HG02884 (cell line): ENCODE data around the gene LEAP2.
"Not testable (repeated sequence)": the region's sequence is repeated elsewhere in the genome, so short reads cannot be mapped to it uniquely, and the experiment has no call there.

ENCODE experiments used
- ATAC-seq: cut with Tn5 transposase; IDR thresholded peaks from one replicate; pipeline ENCODE4 v1.9.1; 2021; ENCODE audit warnings: mild to moderate bottlenecking, moderate library complexity; ENCODE audit not compliant: unreplicated experiment

LEAP2 gene

DNA sequence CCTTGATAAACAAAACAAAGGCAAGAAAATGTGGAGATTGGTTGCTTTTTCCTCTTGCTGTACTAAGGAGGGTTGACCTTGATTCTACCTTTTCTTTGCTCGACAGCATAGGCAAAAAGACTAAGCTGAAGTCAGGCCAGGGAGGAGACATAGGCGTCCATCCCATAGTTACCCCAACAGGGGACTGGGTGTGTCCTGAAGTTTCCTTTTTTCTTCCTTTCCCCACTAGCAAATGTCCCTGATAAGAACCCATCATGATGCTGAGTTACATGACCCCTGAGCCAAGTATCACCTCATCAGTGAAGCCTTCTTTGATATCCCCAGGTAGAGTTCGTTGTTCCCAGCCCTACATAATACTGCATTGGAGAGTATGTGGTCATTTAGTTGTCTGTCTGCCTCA lies 33.2 kb upstream of the LEAP2 start:
- no peak for ATAC-seq

- no peak for ATAC-seq
These were observed 32.6 kb upstream of the LEAP2 start for GRCh38 chr5:132840896-132841295.

- no peak for ATAC-seq
These were observed 32.2 kb upstream of the LEAP2 start for GRCh38 chr5:132841305-132841704.

GRCh38 chr5:132848270-132848669 lies 25.2 kb upstream of the LEAP2 start:
- ATAC-seq = no peak

DNA sequence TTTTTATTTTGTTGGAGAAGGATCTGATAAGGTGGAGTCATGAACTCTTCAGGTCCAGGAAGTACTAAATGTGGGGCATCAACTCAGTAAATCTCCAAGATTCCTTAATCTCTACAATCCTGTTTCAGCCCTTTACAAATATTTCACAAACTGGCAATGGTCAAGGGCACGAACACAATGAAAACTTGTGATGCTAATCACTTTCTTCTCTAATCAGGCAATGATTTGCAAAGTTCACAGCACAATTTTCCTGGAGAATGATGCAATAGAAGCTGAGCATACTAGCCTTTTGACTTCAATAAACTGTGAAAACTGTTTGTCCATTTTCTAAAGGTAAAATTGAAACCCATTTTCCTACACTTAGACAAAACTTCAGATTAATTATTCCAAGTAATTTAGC lies 24.1 kb upstream of the LEAP2 start:
- no peak for ATAC-seq

DNA sequence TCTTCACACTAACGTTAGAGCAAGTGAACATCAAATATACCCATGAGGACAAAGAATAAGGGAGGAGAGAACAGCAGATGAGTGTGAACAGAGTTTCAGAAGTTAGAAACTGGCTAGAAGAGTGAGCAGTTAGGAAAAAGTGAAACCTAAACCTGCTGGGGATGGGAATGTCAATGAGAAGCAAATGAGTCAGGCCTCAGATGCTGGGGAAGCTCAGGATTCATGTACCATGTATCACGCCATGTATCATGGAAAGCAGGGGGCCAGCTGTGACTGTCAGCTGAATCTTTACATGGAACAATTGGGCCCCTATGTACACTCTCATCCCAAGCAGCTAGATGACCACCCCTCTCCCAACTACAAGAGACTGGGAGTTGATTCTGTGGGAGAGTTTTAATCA lies 23.4 kb upstream of the LEAP2 start:
- ATAC-seq = no peak

DNA sequence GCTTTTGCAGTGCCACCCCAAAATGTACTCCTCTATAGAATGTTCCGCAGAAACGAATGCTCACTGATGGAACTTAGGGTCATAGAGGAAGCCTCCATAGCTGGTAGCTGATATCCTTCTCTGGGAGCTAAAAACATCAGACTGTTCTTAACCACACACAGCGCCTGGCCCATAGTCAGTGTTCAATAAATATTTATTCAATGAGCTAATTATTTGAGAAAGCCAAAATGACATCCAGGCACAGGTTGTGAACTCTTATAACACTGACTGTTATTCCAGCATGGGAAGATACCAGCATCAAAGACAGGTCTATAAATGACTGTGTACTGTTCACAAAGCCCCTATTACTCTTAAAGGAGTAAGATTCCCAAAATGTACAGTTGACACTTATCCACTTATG lies 20.1 kb upstream of the LEAP2 start:
- ATAC-seq = no peak

DNA sequence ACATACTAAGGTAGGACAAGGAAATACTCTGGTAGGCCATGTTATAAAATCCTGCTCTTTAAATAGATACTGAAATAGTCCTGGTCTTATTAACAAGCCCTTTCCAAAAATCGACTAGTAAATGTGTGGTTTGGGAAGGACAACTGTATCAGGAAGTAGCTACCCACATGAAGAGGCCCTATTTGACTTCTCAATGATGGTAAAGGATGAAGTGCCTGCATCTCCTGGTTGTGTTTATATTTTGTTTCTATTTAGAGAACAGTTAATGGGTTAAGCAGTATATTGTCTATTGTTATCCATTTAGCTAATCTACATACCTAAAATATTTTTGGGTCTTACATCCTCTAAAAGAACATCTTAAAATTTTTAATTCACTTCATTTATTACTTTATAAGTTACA lies 19.7 kb upstream of the LEAP2 start:
- no peak for ATAC-seq

GRCh38 chr5:132854301-132854700 lies 19.2 kb upstream of the LEAP2 start:
- no peak for ATAC-seq

GRCh38 chr5:132854992-132855391 lies 18.5 kb upstream of the LEAP2 start:
- ATAC-seq = not testable (repeated sequence)

DNA sequence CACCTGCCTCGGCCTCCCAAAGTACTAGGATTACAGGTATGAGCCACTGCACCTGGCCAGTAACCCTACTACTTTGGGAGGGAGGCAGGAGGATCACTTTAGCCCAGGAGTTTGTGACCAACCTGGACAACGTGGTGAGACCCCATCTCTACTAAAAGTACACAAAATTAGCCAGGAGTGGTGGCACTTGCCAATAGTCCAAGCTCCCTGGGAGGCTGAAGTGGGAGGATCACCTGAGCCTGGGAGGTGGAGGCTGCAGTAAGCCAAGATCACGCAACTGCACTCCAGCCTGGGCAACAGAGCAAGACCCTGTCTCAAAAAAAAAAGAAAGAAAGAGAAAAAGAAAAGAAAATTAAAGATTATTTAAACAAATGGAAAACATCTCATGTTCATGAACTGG lies 17.5 kb upstream of the LEAP2 start:
- no peak for ATAC-seq

- no peak for ATAC-seq
These were observed 13.5 kb upstream of the LEAP2 start for GRCh38 chr5:132859889-132860437.

DNA sequence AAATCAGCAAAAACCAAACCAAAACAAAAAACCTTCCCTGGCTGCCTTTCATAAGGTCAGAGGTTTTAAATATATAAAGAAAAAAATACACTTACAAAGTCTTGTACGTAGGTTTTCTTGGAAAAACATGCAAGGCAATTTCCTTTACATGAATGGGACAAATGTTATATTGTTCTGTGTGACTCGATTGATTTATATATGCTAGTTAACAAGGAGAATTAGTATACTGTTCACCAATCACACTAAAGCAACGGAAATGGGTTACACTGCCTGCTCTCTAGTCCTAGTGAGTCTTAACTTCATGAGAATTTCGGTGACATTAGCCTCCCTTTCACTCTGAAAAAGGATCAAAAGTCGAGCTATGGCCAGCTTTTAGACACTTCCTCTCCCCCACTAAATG lies 12.7 kb upstream of the LEAP2 start:
- ATAC-seq = no peak

DNA sequence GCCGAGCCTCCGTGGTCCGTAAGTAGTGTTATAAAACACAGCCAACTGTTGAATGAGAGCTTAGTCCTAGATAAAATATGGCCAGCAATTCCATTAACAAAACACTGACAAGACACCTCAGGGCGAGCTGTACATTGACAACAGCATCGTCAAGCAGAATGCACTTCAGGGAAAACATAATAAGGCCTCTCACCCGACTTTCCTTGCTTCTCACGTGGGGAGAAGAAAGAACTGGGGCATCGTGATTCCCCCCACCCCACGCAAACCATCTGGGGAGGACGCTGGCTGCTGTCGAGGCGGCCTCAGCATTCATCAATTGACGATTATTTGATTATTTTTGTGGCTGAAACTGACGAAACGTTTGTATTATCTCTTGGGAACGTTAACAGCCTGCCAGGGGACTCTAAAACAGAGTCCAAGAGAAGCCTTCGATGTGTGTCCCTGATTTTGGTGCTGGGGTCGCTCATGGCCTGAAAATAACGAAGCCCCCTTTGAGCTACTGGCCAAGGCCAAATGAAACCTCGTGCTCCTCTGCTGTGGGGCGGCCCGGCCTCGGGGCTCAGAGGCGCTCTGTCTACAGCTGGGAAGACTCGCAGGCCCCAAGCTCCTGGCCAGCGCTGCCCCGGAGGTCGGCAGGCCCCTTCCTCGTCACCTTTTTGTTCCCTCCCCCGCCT lies 7.7 kb upstream of the LEAP2 start:
- no peak for ATAC-seq

GRCh38 chr5:132866342-132867045 lies 7.0 kb upstream of the LEAP2 start, which contains the start of the genes GDF9 and UQCRQ:
Gene GDF9 (minus strand): TSS chr5:132866469. CDS start chr5:132864533, 1,936 bp downstream.
Gene UQCRQ (plus strand): TSS chr5:132866642. CDS start chr5:132866882, 240 bp downstream.
- peak; percentile 99 for ATAC-seq

DNA sequence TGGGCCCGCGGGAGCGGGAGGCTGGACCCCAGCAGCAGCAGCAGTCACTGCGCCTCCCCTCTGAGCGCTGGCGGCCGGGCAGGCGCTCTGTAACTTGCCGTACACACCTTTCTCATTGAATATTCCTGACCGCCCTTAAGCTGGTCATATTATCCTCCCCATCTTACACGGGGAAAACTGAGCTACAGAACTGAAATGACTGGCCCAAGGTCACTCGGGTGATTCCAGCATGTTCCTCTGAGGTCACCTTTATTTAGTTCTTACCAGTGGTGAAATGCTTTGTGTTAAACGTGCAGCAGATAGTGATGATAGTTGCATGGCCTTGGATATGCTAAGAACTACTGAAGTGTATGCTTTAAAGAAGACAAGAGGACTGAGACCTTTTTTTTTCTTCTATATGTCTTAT lies 6.4 kb upstream of the LEAP2 start:
- ATAC-seq = no peak

GRCh38 chr5:132868754-132869153 lies 4.7 kb upstream of the LEAP2 start:
- no peak for ATAC-seq

GRCh38 chr5:132870801-132871200 lies 2.7 kb upstream of the LEAP2 start:
- no peak for ATAC-seq

DNA sequence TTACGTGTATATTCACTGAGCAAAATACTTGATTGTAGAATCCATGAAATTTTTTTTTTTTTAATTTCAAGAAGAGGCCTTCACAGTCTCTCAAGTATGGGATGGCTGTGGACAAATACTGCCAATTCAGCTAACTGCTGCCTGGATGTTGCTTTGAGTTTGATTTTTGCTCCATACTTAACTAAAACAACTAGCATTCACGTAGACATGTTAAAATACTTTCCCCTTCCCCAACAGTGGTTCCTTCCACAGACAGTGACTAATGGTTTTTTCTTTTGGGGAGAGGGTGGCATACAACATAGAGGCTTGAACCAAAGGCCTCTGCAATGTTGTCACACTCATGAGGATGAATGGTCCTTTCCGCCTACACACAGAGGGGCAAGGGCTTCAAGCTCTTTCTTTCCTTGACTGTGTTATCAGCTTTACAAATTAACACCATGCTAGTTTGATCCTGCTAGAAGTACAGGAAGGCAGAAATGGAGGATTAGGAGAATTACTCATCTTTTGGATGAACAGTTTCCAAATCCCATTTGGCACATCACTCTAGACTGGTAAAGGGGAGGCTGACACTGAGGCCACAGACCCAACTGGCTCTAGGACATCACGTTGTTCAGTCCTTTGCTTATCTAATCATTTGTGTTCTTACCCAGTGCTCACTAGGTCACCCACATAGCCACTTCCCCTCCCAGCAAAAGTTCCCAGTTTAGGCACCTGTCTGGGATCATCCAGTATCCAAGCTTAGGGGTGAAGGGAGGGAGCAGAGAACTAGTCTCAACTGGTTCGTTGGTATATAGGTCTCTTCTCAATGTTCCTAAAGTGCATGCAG lies 1.8 kb upstream of the LEAP2 start:
- ATAC-seq = no peak

- ATAC-seq = no peak
These were observed 715 bp upstream of the LEAP2 start for GRCh38 chr5:132872788-132873118.

DNA sequence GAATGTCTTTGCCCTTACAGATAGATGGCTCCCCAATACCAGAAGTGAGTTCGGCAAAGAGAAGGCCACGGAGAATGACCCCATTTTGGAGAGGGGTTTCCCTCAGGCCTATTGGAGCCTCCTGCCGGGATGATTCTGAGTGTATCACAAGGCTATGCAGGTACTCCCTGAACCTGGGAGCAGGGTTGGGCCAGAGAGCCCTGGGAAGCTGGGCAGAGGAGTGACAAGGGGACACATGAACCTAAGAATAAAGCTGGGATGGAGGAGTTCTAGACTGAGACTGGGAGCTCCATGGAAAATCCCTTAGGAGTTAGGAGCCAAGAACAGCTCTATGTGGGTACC lies 433 bp downstream of the LEAP2 start:
- no peak for ATAC-seq
